ENCODE results near the gene RAB32.

DNA sequence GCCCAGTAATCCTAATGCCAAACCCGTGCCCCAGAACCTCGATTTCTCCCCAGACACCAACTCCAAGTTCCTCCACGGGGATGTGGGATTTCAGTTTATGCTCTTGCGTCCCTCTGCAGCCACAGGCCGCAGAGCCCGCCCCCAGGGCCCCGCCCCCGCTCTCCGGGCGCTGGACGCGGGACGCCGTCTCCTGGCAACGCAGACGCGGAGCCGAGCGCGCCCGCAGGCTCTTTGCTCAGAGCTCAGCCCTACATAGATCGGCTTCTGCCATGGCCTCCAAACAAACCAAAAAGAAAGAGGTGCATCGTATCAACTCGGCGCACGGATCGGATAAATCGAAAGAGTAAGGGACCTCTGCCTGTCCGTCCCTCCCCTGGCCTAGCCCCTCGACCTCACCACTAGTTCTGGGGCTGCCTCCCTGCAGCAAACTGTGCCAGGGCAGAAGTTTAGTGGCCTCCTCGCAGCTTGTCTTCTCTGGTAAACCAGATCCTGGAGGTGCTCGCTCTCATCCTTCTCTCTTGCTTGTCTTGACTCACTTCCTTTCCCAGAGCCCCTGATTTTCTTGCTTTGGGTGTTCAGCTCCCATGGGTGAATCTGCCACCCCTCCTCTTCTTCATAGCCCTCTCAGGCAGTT is 55.3 kb downstream of the RAB32 start, which contains the start of gene ADGB:
- TF ChIP-seq, protein P1, sequence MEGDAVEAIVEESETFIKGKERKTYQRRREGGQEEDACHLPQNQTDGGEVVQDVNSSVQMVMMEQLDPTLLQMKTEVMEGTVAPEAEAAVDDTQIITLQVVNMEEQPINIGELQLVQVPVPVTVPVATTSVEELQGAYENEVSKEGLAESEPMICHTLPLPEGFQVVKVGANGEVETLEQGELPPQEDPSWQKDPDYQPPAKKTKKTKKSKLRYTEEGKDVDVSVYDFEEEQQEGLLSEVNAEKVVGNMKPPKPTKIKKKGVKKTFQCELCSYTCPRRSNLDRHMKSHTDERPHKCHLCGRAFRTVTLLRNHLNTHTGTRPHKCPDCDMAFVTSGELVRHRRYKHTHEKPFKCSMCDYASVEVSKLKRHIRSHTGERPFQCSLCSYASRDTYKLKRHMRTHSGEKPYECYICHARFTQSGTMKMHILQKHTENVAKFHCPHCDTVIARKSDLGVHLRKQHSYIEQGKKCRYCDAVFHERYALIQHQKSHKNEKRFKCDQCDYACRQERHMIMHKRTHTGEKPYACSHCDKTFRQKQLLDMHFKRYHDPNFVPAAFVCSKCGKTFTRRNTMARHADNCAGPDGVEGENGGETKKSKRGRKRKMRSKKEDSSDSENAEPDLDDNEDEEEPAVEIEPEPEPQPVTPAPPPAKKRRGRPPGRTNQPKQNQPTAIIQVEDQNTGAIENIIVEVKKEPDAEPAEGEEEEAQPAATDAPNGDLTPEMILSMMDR (IDR thresholded peaks at IDR 0.05), result no peak
- TF ChIP-seq POLR2A (IDR thresholded peaks at IDR 0.05), result no peak
